GM23338 (cell line): Measurements from ENCODE around the gene ZNF780B.

ENCODE experiments used
- EZH2 ChIP-seq: fragments of 200-600 bp; sonication (generic); IDR thresholded peaks from one replicate; pipeline ENCODE4 v1.8.0; 2017; ENCODE audit warnings: antibody characterized with exemption, mild to moderate bottlenecking, low read depth; ENCODE audit not compliant: unreplicated experiment
- EZH2phosphoT487 ChIP-seq: fragments of 200-600 bp; sonication (generic); IDR thresholded peaks from one replicate; pipeline ENCODE4 v1.8.1; 2018; ENCODE audit warnings: antibody characterized with exemption; ENCODE audit not compliant: unreplicated experiment
- JUNB ChIP-seq: IDR thresholded peaks from one replicate; pipeline ENCODE4 v1.6.1; 2016; ENCODE audit warnings: antibody characterized with exemption; ENCODE audit not compliant: unreplicated experiment
- NANOG ChIP-seq: IDR thresholded peaks from 2 replicates; pipeline ENCODE4 v1.6.1; 2016; ENCODE audit warnings: antibody characterized with exemption, borderline replicate concordance
- POLR2AphosphoS5 ChIP-seq: IDR thresholded peaks from 2 replicates; pipeline ENCODE4 v1.6.1; 2016; ENCODE audit warnings: antibody characterized with exemption, low read depth
- TF ChIP-seq, protein P1 (sequence below), 2 experiments: fragments of 200-600 bp in 1 of 2; sonication (generic) in 1 of 2; conservative IDR thresholded peaks; 2 replicates each; pipeline versions ENCODE4 v1.5.1 to v1.6.1; 2016 to 2017; ENCODE audit warnings: antibody characterized with exemption in 2 of 2, low read depth in 2 of 2, mild to moderate bottlenecking in 2 of 2, moderate library complexity in 1 of 2
- TF ChIP-seq, protein P2 (sequence below): IDR thresholded peaks from one replicate; pipeline ENCODE4 v1.6.1; 2018; ENCODE audit warnings: antibody characterized with exemption; ENCODE audit not compliant: unreplicated experiment
- TF ChIP-seq, protein P3 (sequence below): IDR thresholded peaks from 2 replicates; pipeline ENCODE4 v1.6.1; 2016; ENCODE audit warnings: antibody characterized with exemption

DNA sequence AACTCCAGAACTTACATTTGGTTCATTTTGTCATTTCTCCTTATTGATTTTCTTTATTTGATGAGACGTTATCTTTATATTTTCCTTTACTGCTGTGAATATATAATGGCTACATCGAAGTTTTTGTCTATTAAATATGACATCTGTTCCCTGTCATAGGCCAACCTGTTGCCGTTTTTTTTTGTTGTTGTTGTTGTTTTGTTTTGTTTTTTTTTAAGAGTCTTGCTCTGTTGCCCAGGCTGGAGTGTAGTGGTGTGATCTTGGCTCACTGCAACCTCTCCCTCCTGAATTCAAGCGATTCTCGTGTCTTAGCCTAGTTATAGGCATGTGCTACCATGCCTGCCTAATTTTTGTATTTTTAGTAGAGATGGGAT lies 29.4 kb downstream of the ZNF780B start:
- TF ChIP-seq, protein P1, sequence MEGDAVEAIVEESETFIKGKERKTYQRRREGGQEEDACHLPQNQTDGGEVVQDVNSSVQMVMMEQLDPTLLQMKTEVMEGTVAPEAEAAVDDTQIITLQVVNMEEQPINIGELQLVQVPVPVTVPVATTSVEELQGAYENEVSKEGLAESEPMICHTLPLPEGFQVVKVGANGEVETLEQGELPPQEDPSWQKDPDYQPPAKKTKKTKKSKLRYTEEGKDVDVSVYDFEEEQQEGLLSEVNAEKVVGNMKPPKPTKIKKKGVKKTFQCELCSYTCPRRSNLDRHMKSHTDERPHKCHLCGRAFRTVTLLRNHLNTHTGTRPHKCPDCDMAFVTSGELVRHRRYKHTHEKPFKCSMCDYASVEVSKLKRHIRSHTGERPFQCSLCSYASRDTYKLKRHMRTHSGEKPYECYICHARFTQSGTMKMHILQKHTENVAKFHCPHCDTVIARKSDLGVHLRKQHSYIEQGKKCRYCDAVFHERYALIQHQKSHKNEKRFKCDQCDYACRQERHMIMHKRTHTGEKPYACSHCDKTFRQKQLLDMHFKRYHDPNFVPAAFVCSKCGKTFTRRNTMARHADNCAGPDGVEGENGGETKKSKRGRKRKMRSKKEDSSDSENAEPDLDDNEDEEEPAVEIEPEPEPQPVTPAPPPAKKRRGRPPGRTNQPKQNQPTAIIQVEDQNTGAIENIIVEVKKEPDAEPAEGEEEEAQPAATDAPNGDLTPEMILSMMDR (conservative IDR thresholded peaks at IDR 0.05; ENCODE audit: low read depth in 2 of 2): no peak
- no peak for TF ChIP-seq EZH2phosphoT487
- TF ChIP-seq NANOG: no peak
- no peak for TF ChIP-seq EZH2
- TF ChIP-seq, protein P2, sequence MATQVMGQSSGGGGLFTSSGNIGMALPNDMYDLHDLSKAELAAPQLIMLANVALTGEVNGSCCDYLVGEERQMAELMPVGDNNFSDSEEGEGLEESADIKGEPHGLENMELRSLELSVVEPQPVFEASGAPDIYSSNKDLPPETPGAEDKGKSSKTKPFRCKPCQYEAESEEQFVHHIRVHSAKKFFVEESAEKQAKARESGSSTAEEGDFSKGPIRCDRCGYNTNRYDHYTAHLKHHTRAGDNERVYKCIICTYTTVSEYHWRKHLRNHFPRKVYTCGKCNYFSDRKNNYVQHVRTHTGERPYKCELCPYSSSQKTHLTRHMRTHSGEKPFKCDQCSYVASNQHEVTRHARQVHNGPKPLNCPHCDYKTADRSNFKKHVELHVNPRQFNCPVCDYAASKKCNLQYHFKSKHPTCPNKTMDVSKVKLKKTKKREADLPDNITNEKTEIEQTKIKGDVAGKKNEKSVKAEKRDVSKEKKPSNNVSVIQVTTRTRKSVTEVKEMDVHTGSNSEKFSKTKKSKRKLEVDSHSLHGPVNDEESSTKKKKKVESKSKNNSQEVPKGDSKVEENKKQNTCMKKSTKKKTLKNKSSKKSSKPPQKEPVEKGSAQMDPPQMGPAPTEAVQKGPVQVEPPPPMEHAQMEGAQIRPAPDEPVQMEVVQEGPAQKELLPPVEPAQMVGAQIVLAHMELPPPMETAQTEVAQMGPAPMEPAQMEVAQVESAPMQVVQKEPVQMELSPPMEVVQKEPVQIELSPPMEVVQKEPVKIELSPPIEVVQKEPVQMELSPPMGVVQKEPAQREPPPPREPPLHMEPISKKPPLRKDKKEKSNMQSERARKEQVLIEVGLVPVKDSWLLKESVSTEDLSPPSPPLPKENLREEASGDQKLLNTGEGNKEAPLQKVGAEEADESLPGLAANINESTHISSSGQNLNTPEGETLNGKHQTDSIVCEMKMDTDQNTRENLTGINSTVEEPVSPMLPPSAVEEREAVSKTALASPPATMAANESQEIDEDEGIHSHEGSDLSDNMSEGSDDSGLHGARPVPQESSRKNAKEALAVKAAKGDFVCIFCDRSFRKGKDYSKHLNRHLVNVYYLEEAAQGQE: no peak
- no peak for TF ChIP-seq JUNB
- TF ChIP-seq POLR2AphosphoS5: no peak
- TF ChIP-seq, protein P3, sequence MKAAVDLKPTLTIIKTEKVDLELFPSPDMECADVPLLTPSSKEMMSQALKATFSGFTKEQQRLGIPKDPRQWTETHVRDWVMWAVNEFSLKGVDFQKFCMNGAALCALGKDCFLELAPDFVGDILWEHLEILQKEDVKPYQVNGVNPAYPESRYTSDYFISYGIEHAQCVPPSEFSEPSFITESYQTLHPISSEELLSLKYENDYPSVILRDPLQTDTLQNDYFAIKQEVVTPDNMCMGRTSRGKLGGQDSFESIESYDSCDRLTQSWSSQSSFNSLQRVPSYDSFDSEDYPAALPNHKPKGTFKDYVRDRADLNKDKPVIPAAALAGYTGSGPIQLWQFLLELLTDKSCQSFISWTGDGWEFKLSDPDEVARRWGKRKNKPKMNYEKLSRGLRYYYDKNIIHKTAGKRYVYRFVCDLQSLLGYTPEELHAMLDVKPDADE: no peak
